Osteoblast (primary cell): Measurements from ENCODE around the gene ARMH1. TPM values are rescaled to one million over a fixed set of nuclear protein-coding genes. Genes with fewer than 3 reads are reported as not detected.

ENCODE experiments used
- DNase-seq: peaks from one replicate; pipeline ENCODE4 v3.0.0; 2011; ENCODE audit warnings: low spot score, mixed read lengths; ENCODE audit not compliant: insufficient read length; ENCODE audit errors: missing footprints
- H2AFZ ChIP-seq: 2 replicates; pipeline ENCODE4 v1.6.0; 2011; ENCODE audit warnings: mild to moderate bottlenecking, low read length
- H3K27ac ChIP-seq: 2 replicates; pipeline ENCODE4 v1.5.1; 2011; ENCODE audit warnings: mild to moderate bottlenecking, low read depth, low read length, moderate library complexity
- H3K27me3 ChIP-seq: 2 replicates; pipeline ENCODE4 v1.6.0; 2012; ENCODE audit warnings: mild to moderate bottlenecking, control low read depth, inconsistent platforms, low read length, moderate library complexity; ENCODE audit not compliant: insufficient read depth
- H3K36me3 ChIP-seq: 2 replicates; pipeline ENCODE4 v1.5.1; 2011; ENCODE audit warnings: mild to moderate bottlenecking, low read length, control low read depth, moderate library complexity; ENCODE audit not compliant: insufficient read depth
- H3K4me1 ChIP-seq: 2 replicates; pipeline ENCODE4 v1.5.1; 2011; ENCODE audit warnings: mild to moderate bottlenecking, low read length, control low read depth, moderate library complexity; ENCODE audit not compliant: insufficient read depth
- H3K4me2 ChIP-seq: 2 replicates; pipeline ENCODE4 v1.6.0; 2011; ENCODE audit warnings: mild to moderate bottlenecking, low read length; ENCODE audit not compliant: insufficient read depth
- H3K4me3 ChIP-seq: fragments of 200-600 bp; sonication (generic); 3 replicates; pipeline ENCODE4 v1.5.1; 2012; ENCODE audit warnings: mild to moderate bottlenecking, low read length, inconsistent platforms; ENCODE audit not compliant: insufficient read depth
- H3K79me2 ChIP-seq: 2 replicates; pipeline ENCODE4 v1.6.0; 2012; ENCODE audit warnings: mild to moderate bottlenecking, low read length, control low read depth, inconsistent platforms; ENCODE audit not compliant: insufficient read depth
- H3K9me3 ChIP-seq: 2 replicates; pipeline ENCODE4 v1.5.1; 2011; ENCODE audit warnings: low read depth, low read length, control low read depth
- H4K20me1 ChIP-seq: 2 replicates; pipeline ENCODE4 v1.6.0; 2012; ENCODE audit warnings: mild to moderate bottlenecking, low read length, control low read depth; ENCODE audit not compliant: insufficient read depth
- total RNA-seq: library from RNA; depleted of rRNA; stranded (reverse); fragments of >200 nt; gene quantifications from 2 replicates; pipeline ENCODE4 v1.2.3, GENCODE V29; 2012
- TF ChIP-seq, protein P1 (sequence below): IDR thresholded peaks from 2 replicates; pipeline ENCODE4 v1.5.1; 2011; ENCODE audit warnings: mild to moderate bottlenecking, low read depth, low read length, moderate library complexity; ENCODE audit errors: extremely low read depth

Gene ARMH1
- total RNA-seq, 1 donor, result 4.3 TPM

- Histone ChIP-seq H3K4me3 (no peak overlapping the region), H4K20me1 (peaks cover 3% of the 10 kb centered on the region), H3K79me2 (peaks cover 4% of the 10 kb centered on the region), H3K27me3 (no peaks in the 10 kb centered on the region), H2AFZ (no peak overlapping the region), H3K36me3 (peaks cover 76% of the 10 kb centered on the region), H3K4me2 (no peak overlapping the region), H3K9me3 (no peaks in the 10 kb centered on the region), H3K4me1 (peaks cover 14% of the 10 kb centered on the region), H3K27ac (no peak overlapping the region)
- TF ChIP-seq, protein P1, sequence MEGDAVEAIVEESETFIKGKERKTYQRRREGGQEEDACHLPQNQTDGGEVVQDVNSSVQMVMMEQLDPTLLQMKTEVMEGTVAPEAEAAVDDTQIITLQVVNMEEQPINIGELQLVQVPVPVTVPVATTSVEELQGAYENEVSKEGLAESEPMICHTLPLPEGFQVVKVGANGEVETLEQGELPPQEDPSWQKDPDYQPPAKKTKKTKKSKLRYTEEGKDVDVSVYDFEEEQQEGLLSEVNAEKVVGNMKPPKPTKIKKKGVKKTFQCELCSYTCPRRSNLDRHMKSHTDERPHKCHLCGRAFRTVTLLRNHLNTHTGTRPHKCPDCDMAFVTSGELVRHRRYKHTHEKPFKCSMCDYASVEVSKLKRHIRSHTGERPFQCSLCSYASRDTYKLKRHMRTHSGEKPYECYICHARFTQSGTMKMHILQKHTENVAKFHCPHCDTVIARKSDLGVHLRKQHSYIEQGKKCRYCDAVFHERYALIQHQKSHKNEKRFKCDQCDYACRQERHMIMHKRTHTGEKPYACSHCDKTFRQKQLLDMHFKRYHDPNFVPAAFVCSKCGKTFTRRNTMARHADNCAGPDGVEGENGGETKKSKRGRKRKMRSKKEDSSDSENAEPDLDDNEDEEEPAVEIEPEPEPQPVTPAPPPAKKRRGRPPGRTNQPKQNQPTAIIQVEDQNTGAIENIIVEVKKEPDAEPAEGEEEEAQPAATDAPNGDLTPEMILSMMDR, result no peak
- DNase-seq, result peak; percentile 73
Measured at GRCh38 chr1:44642255-44642654, 32.3 kb upstream of the ARMH1 start.

DNA sequence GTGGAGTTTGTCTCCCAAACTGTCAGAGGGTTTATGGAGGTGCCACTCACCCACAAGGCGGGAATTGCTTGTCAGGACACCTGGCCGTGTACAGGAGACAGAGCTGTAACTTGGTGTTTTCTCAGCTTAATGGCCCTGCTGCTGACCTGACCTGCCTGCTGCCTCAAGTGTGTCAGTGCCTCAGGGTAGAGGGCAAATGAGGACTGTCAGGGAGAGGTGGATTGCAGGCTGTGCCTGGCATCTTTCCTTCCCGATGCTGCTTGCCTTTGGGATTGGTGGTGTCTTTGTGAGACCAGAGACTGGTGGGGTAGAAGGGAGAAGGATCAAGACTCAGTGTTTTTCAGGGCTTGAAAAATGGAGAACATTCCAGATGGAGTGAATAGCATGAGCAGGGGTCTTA is 31.6 kb upstream of the ARMH1 start:
- H3K36me3 ChIP-seq, result peaks cover 78% of the 10 kb centered on the region
- TF ChIP-seq, protein P1, result no peak

GRCh38 chr1:44643721-44644334 is 30.7 kb upstream of the ARMH1 start:
- Histone ChIP-seq H3K79me2 (peaks cover 4% of the 10 kb centered on the region), H3K4me3 (no peak overlapping the region), H4K20me1 (no peaks in the 10 kb centered on the region), H3K4me1 (peaks cover 14% of the 10 kb centered on the region), H3K27me3 (no peaks in the 10 kb centered on the region), H3K4me2 (no peak overlapping the region), H3K27ac (no peak overlapping the region), H3K36me3 (peaks cover 77% of the 10 kb centered on the region), H2AFZ (no peak overlapping the region), H3K9me3 (no peaks in the 10 kb centered on the region)
- TF ChIP-seq, protein P1, result no peak
- peak; percentile 49 for DNase-seq

More for the DNA sequence above, 31.6 kb upstream of the ARMH1 start:
- no peaks in the 10 kb centered on the region for H3K27me3 ChIP-seq
- H3K4me2 ChIP-seq, result no peak overlapping the region
- H3K9me3 ChIP-seq, result no peaks in the 10 kb centered on the region
- peaks cover 4% of the 10 kb centered on the region for H3K79me2 ChIP-seq
- no peak overlapping the region for H3K4me3 ChIP-seq
- H3K4me1 ChIP-seq, result peaks cover 14% of the 10 kb centered on the region
- H3K27ac ChIP-seq, result peak overlapping the region; percentile 35
- no peak overlapping the region for H2AFZ ChIP-seq
- H4K20me1 ChIP-seq, result no peaks in the 10 kb centered on the region
- no peak for DNase-seq

- peaks cover 76% of the 10 kb centered on the region for H3K36me3 ChIP-seq
- peak; percentile 38 for DNase-seq
Measured at GRCh38 chr1:44644806-44645205, 29.7 kb upstream of the ARMH1 start.

More at GRCh38 chr1:44644806-44645205, 29.7 kb upstream of the ARMH1 start:
- Histone ChIP-seq H3K27ac (peak overlapping the region; percentile 3), H4K20me1 (no peaks in the 10 kb centered on the region), H3K4me1 (peaks cover 14% of the 10 kb centered on the region), H3K4me3 (no peak overlapping the region), H3K4me2 (no peak overlapping the region), H3K9me3 (no peaks in the 10 kb centered on the region), H2AFZ (no peak overlapping the region), H3K27me3 (no peaks in the 10 kb centered on the region), H3K79me2 (peaks cover 4% of the 10 kb centered on the region)
- TF ChIP-seq, protein P1, result no peak
